ENCODE results near the gene NIN.

NIN gene

GRCh38 chr14:50830932-50831725 is at the start of gene NIN:
TSS of gene NIN (minus strand) at chr14:50831162. CDS start at chr14:50822056, 9,106 bp downstream.
- in situ Hi-C loops (cut with MboI; ENCODE audit: low sequenced_read_pairs), result no loop called here

DNA sequence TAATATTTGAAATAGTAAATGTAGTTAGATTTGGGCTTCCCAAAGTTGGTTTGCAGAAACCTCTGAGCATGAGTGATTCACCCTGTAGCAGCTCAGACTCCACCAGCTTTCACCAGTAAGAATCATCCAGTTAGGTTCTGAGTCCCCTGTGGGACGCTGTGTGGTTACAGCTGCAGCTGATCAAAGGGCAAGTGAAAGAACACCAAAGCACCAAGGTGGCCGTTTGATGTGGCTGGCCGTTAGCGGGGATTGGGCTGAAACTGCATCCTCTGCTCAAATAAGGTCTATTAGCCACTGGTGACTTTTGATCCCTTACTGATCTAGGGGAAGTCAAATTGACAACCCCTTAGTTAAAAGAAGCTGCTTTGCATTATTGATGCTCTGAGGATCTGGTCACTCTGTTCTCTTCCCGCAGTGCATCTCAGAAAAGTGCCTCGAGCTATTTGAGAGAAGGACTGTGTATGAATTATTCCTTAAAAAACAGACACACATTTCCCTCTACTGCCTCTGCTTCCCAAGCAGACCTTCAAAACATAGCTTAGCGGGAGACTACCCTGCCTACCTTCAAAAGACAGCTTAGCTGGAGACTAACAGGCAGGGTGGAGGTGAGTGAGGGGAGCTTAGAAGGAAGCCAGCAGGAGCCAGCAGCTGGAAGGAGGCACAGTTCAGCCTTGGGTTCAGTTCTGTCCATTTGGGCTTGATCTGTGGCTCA is 44.6 kb upstream of the NIN start:
- in situ Hi-C loops (cut with MboI; ENCODE audit: low sequenced_read_pairs), result no loop called here

GRCh38 chr14:50874757-50875156 is 43.8 kb upstream of the NIN start:
- in situ Hi-C loops (cut with MboI; ENCODE audit: low sequenced_read_pairs), result no loop called here

DNA sequence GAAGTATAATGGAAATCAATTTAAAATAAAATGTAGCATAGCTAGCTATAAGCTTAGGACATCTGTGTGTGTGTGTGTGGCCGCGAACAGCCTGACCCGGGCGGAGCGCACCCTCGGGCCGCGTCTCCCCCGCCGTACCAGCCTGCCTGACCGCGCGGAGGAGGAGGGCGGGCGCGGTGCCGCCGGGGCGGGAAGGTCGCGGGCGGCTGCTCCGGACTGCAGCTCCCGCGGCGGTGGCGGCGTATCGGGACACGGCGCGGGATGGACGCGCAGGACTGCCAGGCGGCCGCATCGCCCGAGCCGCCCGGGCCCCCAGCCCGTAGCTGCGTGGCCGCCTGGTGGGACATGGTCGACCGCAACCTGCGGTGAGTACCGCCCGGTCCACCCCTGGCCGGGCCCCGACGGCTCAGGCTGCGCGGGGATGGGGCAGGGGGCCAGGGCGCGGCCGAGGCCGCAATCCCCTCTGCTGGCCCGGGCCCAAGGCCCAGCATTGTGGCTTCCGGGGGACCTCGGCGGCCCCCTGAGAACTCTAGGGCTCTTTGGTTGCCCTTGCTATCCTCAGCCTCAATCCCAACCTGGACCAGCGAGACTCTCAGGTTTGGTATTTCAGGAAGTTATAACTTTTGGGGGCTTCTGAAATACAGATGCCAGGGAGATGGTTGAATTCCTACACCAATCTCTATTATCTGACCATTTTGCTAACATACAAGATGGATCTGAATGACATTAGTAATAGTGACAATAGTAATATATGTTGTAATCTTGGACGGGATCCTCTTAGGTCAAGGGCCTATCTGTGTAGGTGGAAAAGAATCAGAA is 41.2 kb upstream of the NIN start, which contains the start of gene ABHD12B:
ABHD12B (plus strand) TSS at position 140 of the 819 bp plus-strand sequence; CDS start at position 262, 122 bp downstream.
- in situ Hi-C loops (cut with MboI; ENCODE audit: low sequenced_read_pairs), result no loop called here

- in situ Hi-C loops (cut with MboI; ENCODE audit: low sequenced_read_pairs), result no loop called here
Observed at GRCh38 chr14:50871228-50871627, 40.3 kb upstream of the NIN start.

DNA sequence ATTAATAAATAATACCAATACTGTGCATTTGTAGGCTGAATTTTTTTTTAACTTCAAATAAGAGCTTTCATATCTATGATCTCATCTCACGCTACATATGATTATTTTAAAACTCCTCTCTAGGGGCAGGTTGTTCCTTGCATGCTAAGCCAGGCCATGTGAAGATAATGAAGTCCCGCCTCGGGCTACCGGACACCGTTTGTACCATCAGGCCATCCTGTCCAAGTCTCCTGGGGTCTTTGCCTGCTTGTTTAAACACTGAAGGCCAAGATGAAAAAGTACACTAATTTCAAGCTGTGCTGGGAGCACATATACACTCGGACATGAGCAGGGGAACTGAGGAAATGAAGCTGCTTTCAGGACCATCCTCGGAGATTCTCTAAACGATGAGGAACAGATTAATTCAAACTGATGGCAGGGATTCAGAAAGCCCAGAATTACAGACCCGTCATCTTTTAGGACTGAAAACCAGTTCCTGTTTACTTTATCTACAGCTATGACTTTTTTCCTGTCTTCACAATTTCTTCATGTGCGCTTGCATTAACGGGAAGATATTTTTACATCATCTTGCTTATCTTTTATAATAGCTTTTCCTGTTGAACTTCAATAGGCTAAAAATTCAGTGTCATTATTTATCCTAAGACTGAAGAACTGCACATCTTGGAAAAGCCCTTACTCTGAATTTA is 34.6 kb upstream of the NIN start:
- in situ Hi-C loops (cut with MboI; ENCODE audit: low sequenced_read_pairs), result no loop called here

- in situ Hi-C loops (cut with MboI; ENCODE audit: low sequenced_read_pairs), result no loop called here
Observed at GRCh38 chr14:50864946-50865345, 34.0 kb upstream of the NIN start.

DNA sequence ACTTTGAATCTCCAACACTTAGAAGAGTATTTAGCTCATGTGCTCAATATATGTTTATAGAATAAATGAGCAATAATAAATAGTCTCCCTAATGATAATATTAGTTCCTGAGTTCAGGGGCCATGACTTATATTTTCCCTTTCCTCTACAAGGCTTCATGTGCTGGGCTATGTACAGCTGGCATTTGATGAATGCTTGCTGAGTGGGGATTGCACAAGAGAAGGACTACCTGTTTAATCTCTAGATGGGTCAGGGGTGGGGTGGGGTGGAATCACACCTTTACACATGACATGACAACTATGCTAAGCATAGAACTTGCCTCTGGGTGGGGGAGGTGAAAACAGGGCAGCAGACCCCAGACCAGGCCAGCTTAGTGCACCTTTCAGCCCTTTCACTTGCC is 33.3 kb upstream of the NIN start:
- in situ Hi-C loops (cut with MboI; ENCODE audit: low sequenced_read_pairs), result no loop called here

DNA sequence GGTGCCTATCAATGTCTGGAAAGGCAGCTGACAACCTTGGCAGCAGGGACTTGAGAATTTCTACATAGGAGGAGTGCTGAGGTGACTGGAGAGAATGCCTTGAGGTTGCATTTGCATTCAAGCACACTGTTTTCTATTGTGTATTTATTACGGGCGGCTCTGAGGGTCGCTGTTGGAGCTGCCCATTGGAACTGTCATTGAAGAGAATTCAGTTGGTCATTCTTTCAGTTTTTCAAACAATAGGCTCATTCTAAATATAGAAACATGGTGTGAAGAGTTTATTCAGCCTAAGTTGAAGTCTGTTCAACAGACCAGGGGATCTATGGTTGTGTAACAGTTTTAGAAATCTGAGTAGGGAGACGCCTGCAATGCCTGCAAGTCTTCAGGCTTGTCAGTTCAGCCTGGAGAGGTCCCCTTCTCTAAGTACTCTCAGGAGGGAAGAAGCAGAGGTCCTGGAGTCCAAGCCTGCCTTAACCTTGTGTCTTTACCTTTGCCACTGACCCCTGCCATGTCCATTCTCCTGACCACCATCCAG is 31.1 kb upstream of the NIN start:
- in situ Hi-C loops (cut with MboI; ENCODE audit: low sequenced_read_pairs), result no loop called here

- in situ Hi-C loops (cut with MboI; ENCODE audit: low sequenced_read_pairs), result no loop called here
Observed at GRCh38 chr14:50860478-50861086, 29.6 kb upstream of the NIN start.

GRCh38 chr14:50859296-50859624 is 28.3 kb upstream of the NIN start:
- in situ Hi-C loops (cut with MboI; ENCODE audit: low sequenced_read_pairs), result no loop called here

DNA sequence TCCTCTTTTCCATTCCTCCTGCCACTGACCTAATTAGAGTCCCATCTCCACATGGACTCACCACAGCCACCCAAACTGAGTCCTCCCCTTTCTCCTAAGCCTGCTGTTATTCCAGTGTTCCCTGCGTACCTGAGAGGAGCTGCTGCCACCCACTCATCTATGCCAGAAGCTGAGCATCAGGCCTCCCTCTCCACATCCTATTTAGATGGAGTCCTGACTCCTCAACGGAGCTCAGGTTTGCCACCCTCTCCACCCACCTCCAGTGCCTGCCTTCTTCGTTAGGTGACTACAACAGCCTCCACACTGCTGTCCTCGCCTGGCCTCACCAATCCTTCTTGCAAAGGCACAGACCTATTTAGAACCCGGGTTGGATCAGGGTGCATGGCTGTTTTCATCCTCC is 25.7 kb upstream of the NIN start:
- in situ Hi-C loops (cut with MboI; ENCODE audit: low sequenced_read_pairs), result no loop called here

DNA sequence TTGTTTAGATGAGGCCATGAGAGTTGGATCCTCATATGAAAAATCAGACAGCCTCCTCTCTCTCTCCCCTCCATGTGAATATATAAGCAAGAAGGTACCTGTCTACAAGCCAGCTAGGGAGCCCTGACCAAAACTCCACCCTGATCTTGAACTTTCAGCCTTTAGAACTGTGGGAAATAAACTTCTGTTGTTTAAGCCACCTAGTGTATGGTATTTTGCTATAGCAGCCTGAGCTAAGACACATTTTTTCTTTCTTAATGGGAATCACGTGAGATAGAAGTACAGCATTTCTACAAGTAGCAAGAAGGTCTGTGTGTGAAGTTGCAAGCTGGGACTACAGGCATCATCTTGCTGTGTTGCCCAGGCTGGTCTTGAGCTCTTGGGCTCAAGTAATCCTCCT is 24.6 kb upstream of the NIN start:
- in situ Hi-C loops (cut with MboI; ENCODE audit: low sequenced_read_pairs), result no loop called here

DNA sequence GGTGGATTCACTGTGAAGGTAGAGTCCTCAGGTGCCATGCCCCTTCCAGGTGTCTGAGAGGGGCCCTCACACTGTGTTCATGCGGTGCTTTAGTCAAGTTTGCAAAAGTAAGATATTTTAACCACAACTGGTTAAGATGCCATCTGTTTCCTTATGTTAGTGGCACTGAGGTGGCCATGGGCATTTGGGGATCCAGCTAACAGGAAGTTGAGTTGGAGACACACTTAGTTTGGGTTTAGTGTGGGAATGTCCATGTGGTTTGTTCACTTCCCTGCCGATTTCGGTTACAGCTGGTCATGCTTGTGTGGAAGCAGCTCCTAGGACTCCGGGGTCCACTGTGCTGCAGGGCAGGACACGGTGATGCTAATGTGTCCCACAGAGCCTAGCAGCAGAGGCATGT is 23.6 kb upstream of the NIN start:
- in situ Hi-C loops (cut with MboI; ENCODE audit: low sequenced_read_pairs), result no loop called here

DNA sequence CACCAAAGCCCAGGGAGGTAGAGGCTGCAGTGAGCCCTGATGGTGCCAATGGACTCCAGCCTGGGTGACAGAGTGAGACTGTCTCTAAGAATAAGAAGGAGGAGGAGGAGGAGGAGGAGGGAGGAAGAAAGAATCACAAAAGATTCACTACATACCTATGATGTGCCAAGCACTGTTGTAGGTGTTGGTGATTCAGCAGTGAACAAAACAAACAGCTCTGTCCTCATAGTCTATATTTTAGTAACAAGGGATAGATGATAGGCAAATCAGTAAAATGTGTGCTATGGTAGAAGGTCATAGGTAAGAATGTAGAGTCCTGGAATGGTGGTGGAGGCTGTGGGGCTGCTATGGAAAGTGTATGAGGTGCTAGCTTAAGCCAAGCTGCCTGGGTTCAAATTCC is 22.9 kb upstream of the NIN start:
- in situ Hi-C loops (cut with MboI; ENCODE audit: low sequenced_read_pairs), result no loop called here

DNA sequence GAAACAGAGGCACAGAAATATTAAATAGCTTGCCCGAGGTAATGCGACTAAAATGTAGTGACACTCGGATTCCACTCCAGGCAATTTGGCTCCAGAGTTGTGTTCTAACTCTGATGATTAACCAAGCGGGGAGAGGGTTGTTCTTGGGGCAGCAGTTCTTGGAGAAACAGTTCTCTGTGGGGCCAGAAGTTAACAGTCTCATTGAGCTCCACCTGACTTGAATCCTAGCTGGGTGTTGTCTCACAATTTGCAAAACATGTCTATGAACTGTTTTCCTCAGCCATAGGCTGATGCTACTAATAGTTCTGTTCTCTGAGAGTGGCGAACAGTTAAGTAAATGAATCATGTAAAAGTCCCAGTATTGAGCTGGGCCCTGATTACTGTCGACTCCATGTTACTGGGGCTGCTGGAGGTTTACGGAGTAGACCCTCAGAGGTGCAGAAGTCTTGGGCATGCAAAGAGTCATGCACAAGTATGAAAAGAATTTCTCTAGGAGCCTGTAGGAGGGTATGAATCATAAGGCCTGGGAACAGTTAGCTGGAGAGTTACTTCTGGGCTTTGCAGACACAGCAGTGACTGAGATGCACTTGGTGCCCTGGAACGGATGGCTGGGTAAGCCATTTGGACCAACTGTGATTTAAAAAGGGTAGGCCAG is 15.4 kb upstream of the NIN start:
- in situ Hi-C loops (cut with MboI; ENCODE audit: low sequenced_read_pairs), result no loop called here

- in situ Hi-C loops (cut with MboI; ENCODE audit: low sequenced_read_pairs), result no loop called here
Observed at GRCh38 chr14:50845166-50845565, 14.2 kb upstream of the NIN start.

GRCh38 chr14:50844391-50844790 is 13.4 kb upstream of the NIN start:
- in situ Hi-C loops (cut with MboI; ENCODE audit: low sequenced_read_pairs), result no loop called here

GRCh38 chr14:50839691-50840090 is 8.7 kb upstream of the NIN start:
- in situ Hi-C loops (cut with MboI; ENCODE audit: low sequenced_read_pairs), result no loop called here

- in situ Hi-C loops (cut with MboI; ENCODE audit: low sequenced_read_pairs), result no loop called here
Observed at GRCh38 chr14:50839048-50839447, 8.1 kb upstream of the NIN start.

All from hTERT RPE-1 (cell line).